ENCODE data around the gene ADAT2. TPM values are rescaled to one million over a fixed set of nuclear protein-coding genes. Genes with fewer than 3 reads are reported as not detected.

ADAT2 gene
- total and polyA plus RNA-seq, 2 of the 4 experiments (the other 2 are of a cell fraction) = 2.7 to 5.4 TPM

DNA sequence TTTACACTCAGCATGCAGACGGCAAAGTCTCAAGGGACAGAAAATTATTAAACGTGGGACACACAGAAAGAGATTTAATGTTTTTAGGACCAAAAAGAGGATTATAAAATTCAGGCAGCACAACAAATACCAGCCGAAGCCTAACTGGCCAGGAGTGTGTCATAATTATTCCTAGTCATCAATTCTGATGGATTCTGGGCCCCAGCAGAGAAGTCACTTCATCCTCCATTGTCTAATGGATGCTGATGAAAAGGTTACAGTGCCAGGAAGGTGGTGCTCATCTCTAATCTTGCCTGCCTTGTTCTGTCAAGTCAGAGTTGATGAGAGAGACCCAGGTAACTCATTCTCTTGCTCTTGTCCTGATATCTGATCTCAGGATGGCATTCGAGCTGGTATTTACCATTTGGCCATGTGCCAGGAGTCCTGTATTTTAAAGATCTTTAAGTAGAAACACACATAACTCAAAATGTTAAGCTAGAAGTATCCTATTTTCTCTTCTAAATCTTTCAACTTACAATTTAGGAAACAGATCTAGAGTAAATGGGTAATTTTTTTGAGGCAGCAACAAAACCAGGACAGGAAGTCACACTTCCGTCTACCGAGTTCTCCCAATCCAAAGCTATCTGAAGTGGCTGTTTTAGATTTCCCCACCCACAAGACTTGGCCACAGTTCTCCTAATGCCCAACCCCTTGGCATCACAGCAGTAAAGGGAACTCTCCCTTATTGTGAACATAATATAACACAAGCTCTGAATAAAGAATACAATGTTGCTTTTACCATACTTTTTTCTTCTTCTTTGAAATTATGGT lies 50.0 kb downstream of the ADAT2 start:
- Histone ChIP-seq H3K4me3 (ENCODE audit: insufficient read depth, low read depth, low read length) (no peak overlapping the region), H3K9me3 (ENCODE audit: control insufficient read depth, insufficient read depth, low read length) (no peaks in the 10 kb centered on the region), H2BK120ac (ENCODE audit: low read depth, low read length) (no peak overlapping the region), H2AK5ac (ENCODE audit: low read depth, low read length) (no peak overlapping the region), H4K91ac (ENCODE audit: insufficient read depth, low read depth, low read length) (no peak overlapping the region), H3K9me1 (ENCODE audit: insufficient read depth, low read length) (no peaks in the 10 kb centered on the region), H3K14ac (replicated peaks; ENCODE audit: low read depth, low read length) (no peak overlapping the region), H3K27ac (ENCODE audit: insufficient read depth, low read length) (no peak overlapping the region), H2BK15ac (ENCODE audit: low read depth, low read length) (no peak overlapping the region), H3K4me1 (ENCODE audit: control insufficient read depth, insufficient read depth, low read length) (peaks cover 3% of the 10 kb centered on the region), H3K4ac (ENCODE audit: low read depth, low read length) (no peak overlapping the region), H3K4me2 (ENCODE audit: low read depth, low read length) (no peak overlapping the region), H2BK20ac (ENCODE audit: low read depth, low read length) (no peak overlapping the region), H3K9ac (ENCODE audit: low read depth, low read length) (no peak overlapping the region), H3K79me1 (ENCODE audit: low read depth in 1 of 2, low read length in 2 of 2) (no peaks in the 10 kb centered on the region), H2AK9ac (replicated peaks; ENCODE audit: low read depth, low read length, poor library complexity) (no peak overlapping the region), H3K36me3 (ENCODE audit: control insufficient read depth, insufficient read depth, low read length) (no peaks in the 10 kb centered on the region), H4K20me1 (ENCODE audit: insufficient read depth, low read length) (no peaks in the 10 kb centered on the region), H3K23ac (ENCODE audit: low read depth, low read length) (no peak overlapping the region), H2BK5ac (ENCODE audit: low read depth, low read length, poor library complexity, severe bottlenecking) (no peak overlapping the region), H2AFZ (replicated peaks; ENCODE audit: low read length, poor library complexity) (no peak overlapping the region), H3K56ac (ENCODE audit: extremely low read depth, insufficient read depth, low read length) (no peak overlapping the region), H4K8ac (ENCODE audit: low read depth in 2 of 2, low read length in 2 of 2) (no peak overlapping the region), H3K18ac (ENCODE audit: low read depth, low read length) (no peak overlapping the region), H4K5ac (ENCODE audit: low read depth, low read length) (no peak overlapping the region), H3K27me3 (ENCODE audit: control insufficient read depth, insufficient read depth, low read length) (no peaks in the 10 kb centered on the region)
- dilution Hi-C loops (cut with HindIII; ENCODE audit: low sequenced_read_pairs, unreplicated experiment) = no loop called here
- POLR2A ChIA-PET (ENCODE audit: unreplicated experiment) = no interaction called here
- no CpG with 5 or more reads among the region's 6 CpGs for WGBS, 2 experiments (ENCODE audit: extremely low coverage in 2 of 2, insufficient read length in 1 of 2)
- DNase-seq = no peak
- CTCF ChIA-PET = no interaction called here
- intact Hi-C loops (cut with micrococcal nuclease) = no loop called here
- no peak for TF ChIP-seq RAD21 (IDR thresholded peaks at IDR 0.05; ENCODE audit: low read length)
- no peak for TF ChIP-seq NFE2L2 (IDR thresholded peaks at IDR 0.05; ENCODE audit: low read depth, low read length)
- no peak for TF ChIP-seq BHLHE40 (IDR thresholded peaks at IDR 0.05; ENCODE audit: low read depth, low read length)
- TF ChIP-seq MAFK (IDR thresholded peaks at IDR 0.05; ENCODE audit: low read depth, low read length) = no peak
- no peak for TF ChIP-seq RFX5 (IDR thresholded peaks at IDR 0.05; ENCODE audit: low read depth, low read length)
- no peak for TF ChIP-seq RCOR1 (IDR thresholded peaks at IDR 0.05; ENCODE audit: insufficient replicate concordance, low read length)
- TF ChIP-seq SMC3 (IDR thresholded peaks at IDR 0.05; ENCODE audit: low read depth, low read length) = no peak
- TF ChIP-seq FOS (IDR thresholded peaks at IDR 0.05; ENCODE audit: low read depth, low read length) = no peak
- no peak for TF ChIP-seq ELK1 (IDR thresholded peaks at IDR 0.05; ENCODE audit: borderline replicate concordance, low read depth, low read length)
- TF ChIP-seq CHD1 (IDR thresholded peaks at IDR 0.05; ENCODE audit: low read depth, low read length) = no peak
- in situ Hi-C loops (cut with MboI; ENCODE audit: low sequenced_read_pairs) = no loop called here
- no TSS peak for BruUV-seq (replicated peaks)
- ATAC-seq (ENCODE audit: low read depth) = no peak
